ENCODE data around the gene ADGRL2.
A peak's percentile ranks its signal among the peaks of the same experiment; 100 is the strongest.

Gene ADGRL2

GRCh38 chr1:81921344-81921743 lies 120.6 kb downstream of the ADGRL2 start:
- no peak for DNase-seq

- no peak for DNase-seq
Observed at GRCh38 chr1:81921851-81922462, 121.2 kb downstream of the ADGRL2 start.

- no peak for DNase-seq
Observed at GRCh38 chr1:81922955-81923354, 122.2 kb downstream of the ADGRL2 start.

GRCh38 chr1:81929106-81929505 lies 128.4 kb downstream of the ADGRL2 start:
- no peak for DNase-seq

GRCh38 chr1:81936853-81937252 lies 136.1 kb downstream of the ADGRL2 start:
- DNase-seq, result no peak

- DNase-seq, result no peak
Observed at GRCh38 chr1:81937791-81938450, 137.2 kb downstream of the ADGRL2 start.

- no peak for DNase-seq
Observed at GRCh38 chr1:81948495-81948894, 147.8 kb downstream of the ADGRL2 start.

GRCh38 chr1:81949421-81949820 lies 148.7 kb downstream of the ADGRL2 start:
- peak; percentile 19 for DNase-seq

- no peak for DNase-seq
Observed at GRCh38 chr1:81950037-81950436, 149.3 kb downstream of the ADGRL2 start.

- DNase-seq, result no peak
Observed at GRCh38 chr1:81950591-81951244, 150.0 kb downstream of the ADGRL2 start.

- no peak for DNase-seq
Observed at GRCh38 chr1:81954534-81955020, 153.8 kb downstream of the ADGRL2 start.

- DNase-seq, result peak; percentile 75
Observed at GRCh38 chr1:81967951-81968350, 167.2 kb downstream of the ADGRL2 start.

- no peak for DNase-seq
Observed at GRCh38 chr1:81970416-81970815, 169.7 kb downstream of the ADGRL2 start.

- DNase-seq, result no peak
Observed at GRCh38 chr1:81974222-81974841, 173.6 kb downstream of the ADGRL2 start.

- no peak for DNase-seq
Observed at GRCh38 chr1:81974883-81975555, 174.3 kb downstream of the ADGRL2 start.

- no peak for DNase-seq
Observed at GRCh38 chr1:81976539-81976938, 175.8 kb downstream of the ADGRL2 start.

GRCh38 chr1:81978945-81979344 lies 178.2 kb downstream of the ADGRL2 start:
- peak; percentile 35 for DNase-seq

- no peak for DNase-seq
Observed at GRCh38 chr1:81982523-81982922, 181.8 kb downstream of the ADGRL2 start.

- DNase-seq, result no peak
Observed at GRCh38 chr1:81989524-81989923, 188.8 kb downstream of the ADGRL2 start.

- DNase-seq, result no peak
Observed at GRCh38 chr1:81990241-81990640, 189.5 kb downstream of the ADGRL2 start.

GRCh38 chr1:81998165-81998564 lies 197.4 kb downstream of the ADGRL2 start:
- no peak for DNase-seq

- no peak for DNase-seq
Observed at GRCh38 chr1:81999364-81999763, 198.6 kb downstream of the ADGRL2 start.

GRCh38 chr1:82000221-82000620 lies 199.5 kb downstream of the ADGRL2 start:
- DNase-seq, result no peak

Measured in NCI-H526 treated with DMSO at 0.1 percent for 48 hours (cell line).